Prostate gland (tissue), 2 donors: Measurements from ENCODE around the gene TOB1. TPM values are rescaled to one million over a fixed set of nuclear protein-coding genes. Genes with fewer than 3 reads are reported as not detected.

Experiments used
- DNase-seq: peaks from one replicate; pipeline ENCODE4 v3.0.0-alpha.2; 2019; ENCODE audit warnings: low spot score
- H3K27ac ChIP-seq, 2 donors: fragments of 200-600 bp; sonication (generic); 2 replicates each; pipeline ENCODE4 v1.5.1; 2017 to 2019
- H3K27me3 ChIP-seq: fragments of 200-600 bp; sonication (generic); replicated peaks from 2 replicates; pipeline ENCODE4 v1.5.1; 2019; ENCODE audit not compliant: insufficient read depth
- H3K36me3 ChIP-seq, 2 donors: fragments of 200-600 bp; sonication (generic); 1 replicate in 1 of 2; 2 replicates in 1 of 2; pipeline versions ENCODE4 v1.5.1 to v1.8.1; 2017 to 2019
- H3K4me1 ChIP-seq: fragments of 200-600 bp; sonication (generic); replicated peaks from 2 replicates; pipeline ENCODE4 v1.5.1; 2019
- H3K4me3 ChIP-seq, 2 donors: fragments of 200-600 bp; sonication (generic); 2 replicates each; pipeline ENCODE4 v1.5.1; 2017 to 2019
- H3K9me3 ChIP-seq: fragments of 200-600 bp; sonication (generic); 2 replicates; pipeline ENCODE4 v1.5.1; 2017
- POLR2A ChIP-seq: fragments of 450-650 bp; IDR thresholded peaks from one replicate; pipeline ENCODE4 v1.6.1; 2016; ENCODE audit warnings: antibody characterized with exemption, mild to moderate bottlenecking
- POLR2AphosphoS5 ChIP-seq: sonication (generic); formaldehyde crosslinking; IDR thresholded peaks from one replicate; pipeline ENCODE4 v1.6.1; 2017; ENCODE audit warnings: antibody characterized with exemption
- WGBS: methylation state at CpG from one replicate; pipeline ENCODE4 v1.1.5; 2018; 5-methylcytosine and 5-hydroxymethylcytosine counted together
- intact Hi-C: fragments of 100-400 bp; cut with DNase I; formaldehyde crosslinking; loops from one replicate; pipeline ENCODE4 v1.14.2; 2022
- total RNA-seq, 2 donors: library from RNA; depleted of rRNA; stranded (reverse); fragments of >200 nt; gene quantifications; one replicate each; pipeline ENCODE4 v1.1.0, GENCODE V29; 2016
- TF ChIP-seq, protein P1 (sequence below), 4 experiments: fragments of 200-600 bp in 2 of 4; fragments of 450-650 bp in 2 of 4; sonication (generic) in 2 of 4; IDR thresholded peaks; 1 replicate in 3 of 4; 2 replicates in 1 of 4; pipeline ENCODE4 v1.5.1; 2016 to 2019; ENCODE audit warnings: antibody characterized with exemption in 4 of 4, mild to moderate bottlenecking in 2 of 4, moderate library complexity in 2 of 4

The TOB1 gene
- total RNA-seq, 2 donors from 2014 or later = 37.1 to 64.7 TPM

DNA sequence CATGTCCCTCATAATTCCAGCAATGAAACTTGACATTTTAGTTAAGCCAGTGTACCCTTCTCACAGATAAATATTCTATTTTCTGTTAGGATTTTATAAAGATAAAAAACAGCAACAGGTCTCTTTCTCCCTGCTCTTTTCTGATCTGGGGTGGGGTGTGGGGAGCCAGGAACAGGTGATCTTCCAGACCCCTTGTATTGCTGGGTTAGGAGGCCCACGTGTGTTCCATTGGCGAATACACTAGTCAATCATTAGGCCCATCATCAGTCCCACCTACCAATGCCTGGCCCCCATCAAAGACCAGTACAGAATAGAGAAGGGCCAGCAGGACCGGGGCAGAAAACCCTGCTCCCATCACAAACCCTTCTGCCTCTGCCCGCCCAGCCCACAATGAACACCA, 40.3 kb upstream of the TOB1 start:
- no peaks in the 10 kb centered on the region for H3K36me3 ChIP-seq
- 94% methylated on average over 4 of the region's 4 CpGs for WGBS
- no peaks in the 10 kb centered on the region for H3K9me3 ChIP-seq
- H3K4me1 ChIP-seq = peaks cover 36% of the 10 kb centered on the region
- H3K4me3 ChIP-seq = no peak overlapping the region
- H3K27ac ChIP-seq = peak overlapping the region; percentile 95 to 97
- intact Hi-C loops = no loop called here
- TF ChIP-seq POLR2AphosphoS5 (no peak), POLR2A (no peak)
- TF ChIP-seq, protein P1, sequence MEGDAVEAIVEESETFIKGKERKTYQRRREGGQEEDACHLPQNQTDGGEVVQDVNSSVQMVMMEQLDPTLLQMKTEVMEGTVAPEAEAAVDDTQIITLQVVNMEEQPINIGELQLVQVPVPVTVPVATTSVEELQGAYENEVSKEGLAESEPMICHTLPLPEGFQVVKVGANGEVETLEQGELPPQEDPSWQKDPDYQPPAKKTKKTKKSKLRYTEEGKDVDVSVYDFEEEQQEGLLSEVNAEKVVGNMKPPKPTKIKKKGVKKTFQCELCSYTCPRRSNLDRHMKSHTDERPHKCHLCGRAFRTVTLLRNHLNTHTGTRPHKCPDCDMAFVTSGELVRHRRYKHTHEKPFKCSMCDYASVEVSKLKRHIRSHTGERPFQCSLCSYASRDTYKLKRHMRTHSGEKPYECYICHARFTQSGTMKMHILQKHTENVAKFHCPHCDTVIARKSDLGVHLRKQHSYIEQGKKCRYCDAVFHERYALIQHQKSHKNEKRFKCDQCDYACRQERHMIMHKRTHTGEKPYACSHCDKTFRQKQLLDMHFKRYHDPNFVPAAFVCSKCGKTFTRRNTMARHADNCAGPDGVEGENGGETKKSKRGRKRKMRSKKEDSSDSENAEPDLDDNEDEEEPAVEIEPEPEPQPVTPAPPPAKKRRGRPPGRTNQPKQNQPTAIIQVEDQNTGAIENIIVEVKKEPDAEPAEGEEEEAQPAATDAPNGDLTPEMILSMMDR (IDR thresholded peaks at IDR 0.05) = no peak
- H3K27me3 ChIP-seq = no peaks in the 10 kb centered on the region
- DNase-seq = no peak

DNA sequence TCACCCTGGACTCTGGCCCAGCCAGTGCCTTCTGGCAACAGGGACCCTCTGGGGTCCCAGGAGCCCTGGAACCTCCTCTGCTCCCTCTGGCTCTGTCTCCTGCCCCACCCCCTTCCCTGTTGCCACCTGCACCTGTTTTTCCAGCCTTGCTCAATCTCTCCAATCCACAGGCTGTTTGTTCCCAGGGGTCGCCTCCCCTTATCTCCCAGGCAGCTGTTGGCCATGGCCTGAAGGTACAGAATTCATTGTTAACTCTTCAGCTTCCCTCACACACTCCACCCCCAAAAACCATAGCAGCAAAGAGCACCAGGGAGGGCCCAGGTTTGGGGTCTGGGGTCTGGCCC, 39.3 kb upstream of the TOB1 start:
- H3K27ac ChIP-seq = peak overlapping the region; percentile 95 to 97
- H3K4me1 ChIP-seq = peaks cover 36% of the 10 kb centered on the region
- 25% methylated on average over 1 of the region's 1 CpG for WGBS
- no peak for DNase-seq
- no peaks in the 10 kb centered on the region for H3K27me3 ChIP-seq
- H3K36me3 ChIP-seq = no peaks in the 10 kb centered on the region
- TF ChIP-seq POLR2AphosphoS5 = no peak
- TF ChIP-seq, protein P1 (IDR thresholded peaks at IDR 0.05) = no peak
- no peak for TF ChIP-seq POLR2A
- H3K9me3 ChIP-seq = no peaks in the 10 kb centered on the region
- intact Hi-C loops = no loop called here
- H3K4me3 ChIP-seq = no peak overlapping the region

DNA sequence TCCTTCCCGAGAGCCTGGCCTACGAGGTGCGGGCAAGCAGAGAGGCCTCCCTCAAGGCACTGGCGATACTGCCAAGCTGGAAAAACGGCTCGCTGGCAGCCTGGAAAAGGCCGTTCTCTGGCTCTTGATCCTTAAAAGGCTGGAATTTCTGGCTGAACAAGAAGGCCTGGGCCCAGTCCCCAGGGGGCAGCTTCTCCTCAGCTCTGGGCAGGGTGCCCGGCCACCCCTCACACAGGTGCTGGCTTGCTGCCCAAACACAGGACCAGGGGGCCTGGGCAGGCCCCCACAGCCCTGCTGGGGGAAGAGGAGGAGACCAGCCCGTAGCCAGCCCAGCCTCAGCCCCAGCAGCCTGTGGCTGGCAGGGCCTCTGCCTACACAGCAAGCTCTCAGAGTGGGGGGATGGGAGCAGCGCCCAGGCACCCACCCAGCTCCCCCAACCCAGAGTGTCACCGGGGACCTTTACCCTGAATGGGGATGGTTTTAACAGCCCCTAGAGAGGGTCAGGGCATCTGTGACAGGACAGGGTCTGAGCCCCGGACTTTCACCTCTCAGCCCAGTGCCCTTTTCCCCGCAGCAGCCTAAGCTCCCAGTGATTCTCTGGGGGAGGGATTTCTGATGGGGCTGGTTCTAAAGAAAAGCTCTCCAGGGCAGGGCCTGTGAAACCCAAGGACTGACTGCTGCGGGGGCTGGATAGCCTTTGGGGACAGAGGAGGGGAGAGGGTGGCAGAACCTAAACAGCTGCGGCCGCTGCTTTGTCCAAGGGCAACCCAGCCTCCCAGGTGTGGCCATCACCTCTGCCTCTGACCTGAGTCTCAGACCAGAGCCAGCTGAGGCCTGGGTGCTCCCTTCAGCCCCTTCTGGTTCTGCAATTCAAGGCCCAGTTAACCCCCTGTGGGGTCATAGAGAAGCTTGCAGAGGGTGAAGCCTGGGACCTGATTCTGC, 38.6 kb upstream of the TOB1 start:
- 18% methylated on average over 16 of the region's 16 CpGs for WGBS
- Histone ChIP-seq H3K4me1 (peaks cover 36% of the 10 kb centered on the region), H3K36me3 (no peaks in the 10 kb centered on the region), H3K27ac (peak overlapping the region; percentile 95 to 97), H3K4me3 (no peak overlapping the region), H3K9me3 (no peaks in the 10 kb centered on the region), H3K27me3 (no peaks in the 10 kb centered on the region)
- intact Hi-C loops = loop anchor here (1.0 kb wide), 1 partner anchor 38 kb away; the partner anchor contains the start of gene TOB1
- TF ChIP-seq POLR2AphosphoS5 = peak; percentile 90
- no peak for TF ChIP-seq POLR2A
- TF ChIP-seq, protein P1 (IDR thresholded peaks at IDR 0.05) = peak in 2 of 4 experiments; percentile 12 to 43
- peak; percentile 91 for DNase-seq

DNA sequence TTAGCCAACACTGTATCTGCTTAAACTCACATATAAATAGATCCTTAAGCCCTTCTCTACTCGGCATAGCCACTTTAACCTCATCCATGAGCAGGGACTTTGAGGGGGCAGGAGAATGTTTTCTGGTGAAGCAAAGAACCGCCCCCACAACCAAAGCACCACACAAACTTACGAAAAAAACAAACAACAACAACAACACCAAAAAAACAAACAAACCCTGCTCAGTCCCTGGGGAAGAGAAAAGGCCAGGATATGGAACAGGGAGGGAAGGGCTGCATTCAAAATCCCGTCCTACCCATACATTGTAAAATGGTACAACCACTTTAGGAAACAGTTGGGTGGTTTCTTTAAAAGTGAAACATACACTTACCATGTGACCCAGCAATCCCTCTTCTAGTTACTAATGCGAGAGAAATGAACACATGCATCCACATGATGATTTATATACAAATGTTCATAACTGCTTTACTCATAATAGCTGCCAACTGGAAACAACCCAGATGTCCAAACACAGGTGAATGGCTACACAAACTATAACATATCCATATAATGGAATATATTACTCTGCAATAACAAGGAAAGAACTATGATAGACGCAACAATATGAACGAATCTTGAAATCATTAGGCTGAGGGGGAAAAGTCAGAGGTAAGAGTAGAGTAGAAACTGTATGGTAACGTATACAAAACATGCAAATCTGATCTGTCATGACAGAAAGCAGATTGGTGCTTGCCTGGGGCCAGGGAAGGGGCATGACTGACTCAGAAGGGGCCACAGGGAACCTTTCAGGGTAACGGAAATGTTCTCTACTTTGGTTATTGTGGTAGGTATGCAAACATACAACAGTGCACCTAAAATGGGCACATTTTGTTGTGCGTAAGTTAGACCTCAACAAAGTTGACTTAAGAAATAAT, 37.7 kb upstream of the TOB1 start:
- WGBS = 49% methylated on average over 10 of the region's 10 CpGs
- intact Hi-C loops = loop anchor here (1.0 kb wide), 1 partner anchor 38 kb away; the partner anchor contains the start of gene TOB1
- no peak overlapping the region for H3K4me3 ChIP-seq

More for the DNA sequence above, 37.7 kb upstream of the TOB1 start:
- no peaks in the 10 kb centered on the region for H3K36me3 ChIP-seq
- H3K27me3 ChIP-seq = no peaks in the 10 kb centered on the region
- peak; percentile 31 for TF ChIP-seq POLR2AphosphoS5
- TF ChIP-seq, protein P1 (IDR thresholded peaks at IDR 0.05) = no peak
- peak overlapping the region; percentile 95 to 97 for H3K27ac ChIP-seq
- peaks cover 34% of the 10 kb centered on the region for H3K4me1 ChIP-seq
- DNase-seq = no peak
- H3K9me3 ChIP-seq = no peaks in the 10 kb centered on the region
